Measurements from ENCODE around the gene DNAAF8. TPM values are rescaled to one million over a fixed set of nuclear protein-coding genes. Genes with fewer than 3 reads are reported as not detected.

DNAAF8 gene
- total and polyA plus RNA-seq, 2 of the 4 experiments (the other 2 are of a cell fraction) = 0.54 to 1.7 TPM

- H3K9me3 ChIP-seq (ENCODE audit: control insufficient read depth, insufficient read depth, low read length) = no peaks in the 10 kb centered on the region
- peaks cover 5% of the 10 kb centered on the region; the same call in 1 of the 2 replicates for H3K9me1 ChIP-seq (ENCODE audit: insufficient read depth, low read length)
- ATAC-seq (ENCODE audit: low read depth) = no peak
- peaks cover 20% of the 10 kb centered on the region for H4K20me1 ChIP-seq (ENCODE audit: insufficient read depth, low read length)
- no peak for DNase-seq
- ChIA-PET POLR2A (ENCODE audit: unreplicated experiment) (no interaction called here), CTCF (interaction anchor here (0.9 to 1.4 kb wide), 2 partner anchors 12 kb away, joined by 3 read pairs; no protein-coding TSS in a partner anchor)
- no peak overlapping the region for H3K18ac ChIP-seq (ENCODE audit: low read depth, low read length)
- no peak overlapping the region for H2AK5ac ChIP-seq (ENCODE audit: low read depth, low read length)
- no peak overlapping the region for H3K56ac ChIP-seq (ENCODE audit: extremely low read depth, insufficient read depth, low read length)
- WGBS, 2 experiments (ENCODE audit: extremely low coverage in 2 of 2, insufficient read length in 1 of 2) = 67% methylated on average over 12 of the region's 26 CpGs; no CpG with 5 or more reads in 1 of the 2 experiments
- peak overlapping the region; percentile 34; the same call in 1 of the 2 replicates for H3K27ac ChIP-seq (ENCODE audit: insufficient read depth, low read length)
- dilution Hi-C loops (cut with HindIII; ENCODE audit: low sequenced_read_pairs, unreplicated experiment) (no loop called here), in situ Hi-C loops (cut with MboI; ENCODE audit: low sequenced_read_pairs) (no loop called here), intact Hi-C loops (cut with micrococcal nuclease) (loop anchor here (2.0 kb wide), 1 partner anchor 262 kb away; no protein-coding TSS in a partner anchor)
- H2BK5ac ChIP-seq (ENCODE audit: low read depth, low read length, poor library complexity, severe bottlenecking) = no peak overlapping the region
- H3K4ac ChIP-seq (ENCODE audit: low read depth, low read length) = no peak overlapping the region
- H4K8ac ChIP-seq (ENCODE audit: low read depth in 2 of 2, low read length in 2 of 2) = no peak overlapping the region
- H2BK15ac ChIP-seq (ENCODE audit: low read depth, low read length) = no peak overlapping the region
- H2AK9ac ChIP-seq (replicated peaks; ENCODE audit: low read depth, low read length, poor library complexity) = peak overlapping the region; percentile 93
- peaks cover 7% of the 10 kb centered on the region for H3K4me1 ChIP-seq (ENCODE audit: control insufficient read depth, insufficient read depth, low read length)
- no peak overlapping the region for H2BK20ac ChIP-seq (ENCODE audit: low read depth, low read length)
- H3K9ac ChIP-seq (ENCODE audit: low read depth, low read length) = peak overlapping the region; percentile 27
- no peak overlapping the region for H3K14ac ChIP-seq (replicated peaks; ENCODE audit: low read depth, low read length)
- peak overlapping the region; percentile 89; the same call in 1 of the 2 replicates for H3K4me3 ChIP-seq (ENCODE audit: insufficient read depth, low read depth, low read length)
- no TSS peak for BruUV-seq (replicated peaks)
- no peak overlapping the region for H2BK120ac ChIP-seq (ENCODE audit: low read depth, low read length)
- peaks cover 45% of the 10 kb centered on the region for H3K36me3 ChIP-seq (ENCODE audit: control insufficient read depth, insufficient read depth, low read length)
- H3K23ac ChIP-seq (ENCODE audit: low read depth, low read length) = no peak overlapping the region
- no peak overlapping the region for H4K5ac ChIP-seq (ENCODE audit: low read depth, low read length)
- H3K4me2 ChIP-seq (ENCODE audit: low read depth, low read length) = peak overlapping the region; percentile 52; the same call in 1 of the 2 replicates
- H2AFZ ChIP-seq (replicated peaks; ENCODE audit: low read length, poor library complexity) = peak overlapping the region; percentile 21
- peaks cover 0 to 26% of the 10 kb centered on the region in 2 experiments; a peak in 3 of 4 replicates for H3K79me1 ChIP-seq (ENCODE audit: low read depth in 1 of 2, low read length in 2 of 2)
- no peaks in the 10 kb centered on the region for H3K27me3 ChIP-seq (ENCODE audit: control insufficient read depth, insufficient read depth, low read length)
- no peak overlapping the region for H4K91ac ChIP-seq (ENCODE audit: insufficient read depth, low read depth, low read length)
- TF ChIP-seq USF2 (IDR thresholded peaks at IDR 0.05; ENCODE audit: low read depth, low read length) (no peak), BHLHE40 (IDR thresholded peaks at IDR 0.05; ENCODE audit: low read depth, low read length) (no peak), NFE2L2 (IDR thresholded peaks at IDR 0.05; ENCODE audit: low read depth, low read length) (no peak), CHD1 (IDR thresholded peaks at IDR 0.05; ENCODE audit: low read depth, low read length) (no peak), RCOR1 (IDR thresholded peaks at IDR 0.05; ENCODE audit: insufficient replicate concordance, low read length) (no peak), ELK1 (IDR thresholded peaks at IDR 0.05; ENCODE audit: borderline replicate concordance, low read depth, low read length) (no peak), MAFK (IDR thresholded peaks at IDR 0.05; ENCODE audit: low read depth, low read length) (no peak), FOS (IDR thresholded peaks at IDR 0.05; ENCODE audit: low read depth, low read length) (no peak), MAZ (IDR thresholded peaks at IDR 0.05; ENCODE audit: borderline replicate concordance, low read depth, low read length) (no peak), CTCF (conservative IDR thresholded peaks at IDR 0.05; ENCODE audit: low read depth, low read length) (no peak), POLR2A (IDR thresholded peaks at IDR 0.05; ENCODE audit: low read depth, low read length) (no peak), SMC3 (IDR thresholded peaks at IDR 0.05; ENCODE audit: low read depth, low read length) (no peak), CEBPB (IDR thresholded peaks at IDR 0.05; ENCODE audit: low read depth, low read length) (no peak), RFX5 (IDR thresholded peaks at IDR 0.05; ENCODE audit: low read depth, low read length) (no peak)
Observed at GRCh38 chr16:4694642-4695451, 39.5 kb upstream of the DNAAF8 start.

Measured in IMR-90 (cell line).